Effector CD8-positive, alpha-beta T cell (primary cell): Measurements from ENCODE around the gene DCAF17.
"Not testable (repeated sequence)": the region's sequence is repeated elsewhere in the genome, so short reads cannot be mapped to it uniquely, and the experiment has no call there.

Source experiments
- DNase-seq: peaks from one replicate; lab custom pipeline; 2025; lab: John Stamatoyannopoulos, UW

Gene DCAF17

DNA sequence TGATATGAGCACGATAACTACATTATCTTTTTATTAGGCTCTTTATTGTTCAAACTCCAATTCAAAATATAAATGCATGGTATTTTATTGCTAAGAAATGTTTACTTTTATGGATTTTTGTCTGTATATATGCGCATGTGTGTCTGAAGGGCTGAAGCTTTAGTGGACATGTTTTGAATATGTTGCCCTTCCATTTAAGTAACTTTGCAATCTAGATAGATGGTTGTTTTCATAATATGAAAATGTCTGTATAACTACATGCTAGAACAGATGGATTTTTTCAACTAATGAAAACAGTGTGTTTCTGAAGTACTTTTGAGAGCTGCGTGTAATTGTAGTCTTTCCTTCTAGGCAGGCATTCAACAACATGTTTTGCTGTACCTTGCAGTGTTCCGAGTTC is 18.7 kb downstream of the DCAF17 start:
- no peak for DNase-seq

DNA sequence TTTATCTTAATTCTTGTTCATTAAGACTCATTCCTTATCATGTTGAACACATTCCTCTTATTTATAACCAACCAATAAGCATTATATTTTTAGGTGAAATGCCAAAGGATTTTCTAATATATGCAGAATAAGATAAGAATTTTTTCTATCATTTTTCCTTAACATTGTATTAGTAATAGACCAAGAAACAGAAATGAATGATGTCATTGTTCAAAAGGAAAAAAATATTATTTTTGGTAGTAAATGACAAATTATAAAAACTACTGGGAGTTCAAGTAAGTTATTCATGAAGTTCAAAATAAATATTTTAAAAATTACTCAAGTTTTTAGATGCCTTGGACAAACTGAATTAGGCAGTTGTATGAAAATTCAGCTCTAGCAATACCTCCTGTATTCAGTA is 25.5 kb downstream of the DCAF17 start:
- DNase-seq: no peak

- DNase-seq: no peak
Observed at GRCh38 chr2:171460537-171460936, 26.5 kb downstream of the DCAF17 start.

DNA sequence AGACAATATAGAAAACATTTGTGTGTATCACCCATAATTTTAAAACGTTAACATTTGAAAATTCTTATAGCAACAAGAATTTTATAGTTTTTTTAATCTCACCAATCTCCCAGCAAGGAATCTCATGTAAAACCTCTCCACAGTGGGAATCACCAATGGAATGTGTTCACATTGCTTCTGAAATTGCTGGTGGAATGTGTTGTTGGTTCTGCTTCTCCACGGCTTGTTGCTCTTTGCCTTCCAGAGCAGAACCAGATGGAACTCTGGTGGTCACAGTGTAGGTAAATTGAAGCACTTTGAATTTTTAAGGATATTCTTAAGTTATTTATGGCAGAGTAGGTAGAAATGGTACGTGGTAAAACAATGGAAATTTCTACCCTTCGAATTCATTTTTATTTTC is 35.1 kb downstream of the DCAF17 start:
- no peak for DNase-seq

- DNase-seq: no peak
Observed at GRCh38 chr2:171470129-171470528, 36.1 kb downstream of the DCAF17 start.

GRCh38 chr2:171475979-171476378 is 42.0 kb downstream of the DCAF17 start:
- DNase-seq: no peak

DNA sequence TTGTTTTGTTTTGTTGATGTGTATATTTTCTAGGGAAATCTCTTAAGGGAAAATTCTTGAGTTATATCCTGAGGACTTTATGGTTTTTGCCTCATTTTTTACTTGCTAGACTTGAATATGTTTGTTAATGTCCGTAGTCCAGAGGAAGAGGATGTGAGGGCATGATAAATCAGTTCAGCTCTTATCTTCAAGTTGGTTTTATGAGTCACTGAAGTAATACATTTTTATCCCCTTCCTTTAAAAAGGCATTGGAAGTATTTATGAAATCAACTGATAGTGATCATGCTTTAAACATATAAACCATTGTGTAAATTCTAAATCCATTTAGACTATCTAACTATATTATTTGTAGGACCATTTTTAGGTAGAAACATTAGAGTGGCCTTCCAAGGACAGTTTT is 44.3 kb downstream of the DCAF17 start:
- DNase-seq: no peak

GRCh38 chr2:171479154-171479814 is 45.3 kb downstream of the DCAF17 start:
- DNase-seq: no peak

GRCh38 chr2:171480908-171481307 is 46.9 kb downstream of the DCAF17 start:
- no peak for DNase-seq

GRCh38 chr2:171482308-171482707 is 48.3 kb downstream of the DCAF17 start:
- no peak for DNase-seq

DNA sequence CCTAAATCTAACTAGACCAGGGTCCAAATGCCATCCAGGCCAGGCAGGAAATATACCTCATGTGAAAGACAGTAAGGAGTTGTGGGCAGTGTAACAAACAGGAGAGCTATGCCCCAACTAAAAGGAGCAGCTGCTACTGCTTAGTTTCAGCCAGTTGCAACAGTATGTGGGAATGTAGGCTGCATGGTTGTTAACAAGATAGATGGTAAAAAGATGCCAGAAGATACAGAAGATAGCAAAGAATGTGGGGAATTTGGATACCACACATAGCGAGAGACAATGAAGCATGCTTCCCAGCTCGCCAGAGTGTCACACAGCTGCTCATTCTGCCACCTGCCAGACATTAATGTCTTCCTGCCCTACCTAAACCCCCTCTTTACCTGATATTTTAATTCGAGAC is 48.9 kb downstream of the DCAF17 start:
- no peak for DNase-seq

- DNase-seq: no peak
Observed at GRCh38 chr2:171483793-171484192, 49.8 kb downstream of the DCAF17 start.

DNA sequence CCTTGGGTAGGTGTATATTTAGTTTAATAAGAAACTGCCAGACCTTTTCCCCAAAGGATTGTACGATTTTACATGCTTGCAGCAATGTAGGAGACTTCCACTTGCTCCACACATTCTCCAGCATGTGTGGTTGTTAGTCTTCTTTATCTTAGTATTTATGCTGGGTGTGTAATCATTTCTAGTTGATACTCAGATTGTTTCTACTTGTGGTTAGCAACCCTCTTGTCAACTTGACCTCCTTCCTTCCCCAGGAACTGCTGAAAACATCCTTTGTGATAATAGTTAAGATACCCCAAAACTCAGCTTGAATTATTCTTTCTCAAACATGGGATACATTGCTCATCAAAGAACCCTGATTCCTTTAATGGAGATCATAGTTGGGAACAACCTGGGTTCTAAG is 51.1 kb downstream of the DCAF17 start:
- no peak for DNase-seq

DNA sequence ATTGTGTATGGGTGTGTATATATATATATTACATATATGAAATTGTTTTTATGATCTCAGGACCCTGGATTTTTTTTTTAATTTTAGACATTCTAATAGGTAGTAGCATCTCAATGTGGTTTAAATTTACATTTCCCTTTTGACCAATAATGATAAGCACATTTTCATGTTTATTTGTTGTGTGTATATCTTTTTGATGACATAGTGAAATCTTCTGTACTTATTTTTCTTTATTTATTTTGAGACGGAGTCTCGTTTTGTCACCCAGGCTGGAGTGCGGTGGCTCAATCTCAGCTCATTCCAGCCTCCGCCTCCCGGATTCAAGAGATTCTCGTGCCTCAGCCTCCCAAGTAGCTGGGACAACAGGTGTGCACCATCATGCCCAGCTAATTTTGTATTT is 53.2 kb downstream of the DCAF17 start:
- no peak for DNase-seq

DNA sequence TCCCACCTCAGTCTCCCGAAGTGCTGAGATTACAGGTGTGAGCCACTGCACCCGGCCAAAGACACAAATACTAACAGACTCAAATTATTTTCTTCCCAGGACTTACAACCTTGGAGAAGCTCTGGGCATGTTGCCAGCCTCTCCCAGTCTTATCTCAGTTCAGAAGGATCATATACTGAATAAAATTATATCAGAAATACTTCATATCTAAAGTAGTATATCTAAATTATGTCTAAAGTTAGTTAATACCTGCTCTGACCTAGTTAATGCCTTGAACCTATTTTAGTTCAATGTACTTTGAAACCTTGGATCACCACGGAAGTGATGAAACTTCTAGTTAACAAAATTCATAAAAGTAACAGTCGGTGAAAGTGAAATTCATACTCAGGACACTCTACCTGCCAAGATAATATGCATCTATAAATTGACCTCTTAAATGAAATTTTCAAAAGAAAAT is 53.8 kb downstream of the DCAF17 start:
- DNase-seq: no peak

DNA sequence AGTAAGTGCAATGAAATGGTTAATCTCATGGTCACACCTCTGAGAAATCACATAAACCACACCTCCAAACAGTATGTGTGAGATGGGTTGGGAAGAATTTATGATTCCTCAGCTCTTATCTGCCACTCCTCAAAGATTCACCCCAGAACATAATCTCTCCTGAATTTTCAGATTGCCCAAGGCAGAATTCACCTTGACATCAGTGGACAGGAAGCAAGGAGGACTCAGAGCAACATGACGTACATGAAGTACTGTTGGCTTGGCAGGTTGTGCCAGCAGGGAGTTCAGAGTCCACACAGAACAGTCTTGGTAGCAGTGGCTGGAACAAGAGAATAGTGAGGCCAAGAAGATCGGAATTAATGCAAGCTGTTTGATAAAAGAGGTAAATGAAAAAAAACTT is 56.6 kb downstream of the DCAF17 start:
- DNase-seq: no peak

GRCh38 chr2:171491292-171491691 is 57.3 kb downstream of the DCAF17 start:
- no peak for DNase-seq

DNA sequence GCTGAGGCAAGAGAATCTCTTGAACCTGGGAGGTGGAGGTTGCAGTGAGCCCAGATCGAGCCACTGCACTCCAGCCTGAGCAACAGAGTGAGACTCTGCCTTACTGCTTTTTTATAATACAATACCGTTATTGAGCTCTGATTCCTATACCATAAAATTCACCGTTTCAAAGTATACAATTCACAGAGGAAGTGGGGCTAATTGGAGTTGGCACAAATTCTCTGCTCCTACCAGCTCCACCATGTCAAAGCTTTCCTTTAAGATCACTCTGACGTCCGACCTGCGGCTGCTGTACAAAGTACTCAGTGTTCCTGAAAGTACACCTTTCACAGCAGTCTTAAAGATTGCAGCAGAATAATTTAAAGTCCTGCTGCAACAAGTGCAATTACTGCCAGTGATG is 58.6 kb downstream of the DCAF17 start:
- no peak for DNase-seq

DNA sequence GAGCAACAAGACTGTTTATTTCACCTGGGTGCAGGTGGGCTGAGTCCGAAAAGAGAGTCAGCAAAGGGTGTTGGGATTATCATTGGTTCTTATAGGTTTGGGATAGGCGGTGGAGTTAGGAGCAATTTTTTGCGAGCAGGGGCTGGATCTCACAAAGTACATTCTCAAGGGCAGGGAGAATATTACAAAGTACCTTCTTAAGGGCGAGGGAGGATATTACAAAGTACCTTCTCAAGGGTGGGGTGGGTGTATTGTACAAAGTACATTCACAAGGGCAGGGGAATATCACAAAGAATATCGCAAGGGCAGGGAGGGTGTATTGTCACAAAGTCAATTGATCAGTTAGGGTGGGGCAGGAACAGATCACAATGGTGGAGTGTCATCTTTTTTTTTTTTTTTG is 63.6 kb downstream of the DCAF17 start:
- not testable (repeated sequence) for DNase-seq

DNA sequence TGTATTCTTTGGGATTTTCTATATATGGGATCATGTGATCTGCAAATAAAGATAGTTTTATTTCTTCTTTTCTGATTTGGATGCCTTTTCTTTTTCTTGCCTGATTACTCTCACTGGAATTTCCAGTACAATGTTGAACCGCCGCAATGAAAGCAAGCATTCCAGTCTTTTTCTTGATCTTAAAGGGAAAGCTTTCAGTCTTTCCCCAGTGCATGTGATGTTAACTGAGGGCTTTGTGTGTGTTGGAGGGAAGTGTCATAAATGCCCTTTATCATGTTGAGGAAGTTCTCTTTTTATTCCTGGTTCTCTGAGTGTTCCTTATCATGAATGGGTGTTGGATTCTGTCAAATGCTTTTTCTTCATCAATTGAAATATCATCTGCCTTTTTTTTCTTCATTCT is 71.3 kb downstream of the DCAF17 start:
- no peak for DNase-seq

DNA sequence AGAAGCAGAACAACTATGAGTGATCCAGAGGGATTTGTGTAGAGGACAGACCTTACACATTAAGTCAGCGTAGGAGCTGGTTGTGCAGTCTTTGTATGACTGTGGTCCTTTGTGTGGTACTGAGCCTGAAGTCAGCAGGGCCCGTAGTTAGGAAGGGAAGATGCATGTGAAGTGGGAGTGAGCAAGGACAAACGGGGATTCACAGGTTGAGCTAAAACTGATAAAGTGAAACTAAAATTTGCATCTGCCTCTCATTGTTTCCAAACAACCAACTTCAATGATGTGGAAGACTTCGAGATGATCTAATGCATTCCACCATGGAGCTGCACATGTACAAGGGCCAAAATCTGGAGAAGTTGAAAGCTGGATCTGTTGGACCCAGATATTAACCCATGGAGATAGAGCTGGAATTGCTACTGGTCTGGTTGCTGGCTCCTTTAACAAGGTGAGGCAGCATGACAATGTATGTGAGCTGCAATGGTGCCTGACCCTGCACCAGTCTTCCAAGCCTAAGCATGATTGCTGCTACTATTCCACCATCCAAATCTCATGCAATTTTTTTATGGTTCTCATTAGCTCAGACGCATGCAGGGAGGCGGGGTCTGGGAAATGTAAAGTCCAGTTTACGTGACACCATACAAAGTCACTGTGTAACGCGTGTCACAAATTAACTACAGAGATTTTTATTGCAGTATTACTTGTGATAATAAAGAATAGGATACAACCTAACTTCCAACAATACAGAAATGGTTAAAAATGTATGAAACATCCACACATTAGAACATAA is 76.1 kb downstream of the DCAF17 start:
- DNase-seq: no peak

DNA sequence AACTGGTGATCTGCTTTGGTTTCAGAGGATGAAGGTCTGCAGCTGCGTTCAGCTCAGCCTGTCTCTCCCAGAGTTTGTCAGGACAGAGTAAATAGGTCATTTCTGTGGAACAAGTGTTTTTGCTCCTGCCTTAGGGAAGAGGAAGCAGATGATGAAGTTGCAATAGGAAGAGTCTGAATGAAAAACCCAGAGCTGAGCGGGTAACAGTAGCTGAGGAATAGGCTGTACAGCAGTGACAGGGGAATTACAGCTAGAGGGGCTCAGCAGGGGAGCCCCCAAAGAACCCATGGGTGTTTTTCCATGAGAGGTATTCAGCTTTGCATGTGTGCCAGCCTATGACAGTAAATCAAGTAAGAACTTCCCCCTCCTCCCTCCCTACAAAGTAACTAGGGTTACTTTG is 78.0 kb downstream of the DCAF17 start:
- no peak for DNase-seq

DNA sequence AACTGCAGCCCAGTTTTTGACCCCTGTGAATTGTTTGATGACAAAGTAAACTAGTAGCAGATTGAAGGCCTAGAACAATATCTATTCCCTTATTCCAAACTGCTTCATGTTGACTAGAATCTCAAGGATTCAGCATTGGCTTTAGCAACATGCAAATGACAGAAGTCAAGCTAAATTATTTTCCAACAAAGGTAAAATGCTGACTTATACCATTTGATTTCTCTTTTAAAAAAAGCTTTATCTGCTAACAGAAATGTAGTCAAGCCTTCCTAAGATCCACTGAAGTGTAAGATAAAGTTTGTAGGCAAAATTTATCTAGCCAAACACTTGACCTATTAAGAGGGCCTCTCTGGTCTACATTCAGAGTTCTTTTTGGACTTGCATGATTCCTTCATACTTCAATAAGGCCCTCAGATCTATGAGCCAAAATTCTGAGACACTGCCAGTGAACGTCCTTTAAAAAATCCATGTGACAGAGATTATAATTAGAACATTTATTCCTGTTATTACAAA is 78.7 kb downstream of the DCAF17 start:
- no peak for DNase-seq
